Osteocyte (in vitro differentiated cells): ENCODE measurements around the gene DDX31. TPM values are rescaled to one million over a fixed set of nuclear protein-coding genes. Genes with fewer than 3 reads are reported as not detected.

Experiments
- DNase-seq: peaks from one replicate; pipeline ENCODE4 v3.0.0; 2021; ENCODE audit warnings: mixed read lengths; ENCODE audit not compliant: unreplicated experiment; ENCODE audit errors: extremely low spot score
- H3K27ac Mint-ChIP-seq: one replicate; pipeline ENCODE4 v1.8.0; 2021; ENCODE audit warnings: mild to moderate bottlenecking, mixed read lengths; ENCODE audit not compliant: unreplicated experiment
- H3K27me3 Mint-ChIP-seq: one replicate; pipeline ENCODE4 v1.8.0; 2021; ENCODE audit warnings: mixed read lengths; ENCODE audit not compliant: unreplicated experiment
- H3K36me3 Mint-ChIP-seq: one replicate; pipeline ENCODE4 v1.8.0; 2021; ENCODE audit warnings: mixed read lengths; ENCODE audit not compliant: unreplicated experiment
- H3K4me1 Mint-ChIP-seq: one replicate; pipeline ENCODE4 v1.8.0; 2021; ENCODE audit warnings: mixed read lengths; ENCODE audit not compliant: unreplicated experiment
- H3K4me3 Mint-ChIP-seq: one replicate; pipeline ENCODE4 v1.8.0; 2021; ENCODE audit warnings: mild to moderate bottlenecking, moderate library complexity, mixed read lengths; ENCODE audit not compliant: unreplicated experiment
- H3K9me3 Mint-ChIP-seq: one replicate; pipeline ENCODE4 v1.8.0; 2021; ENCODE audit warnings: mixed read lengths; ENCODE audit not compliant: unreplicated experiment
- total RNA-seq: library from RNA; stranded (reverse); gene quantifications from 2 replicates; pipeline ENCODE4 v1.2.1, GENCODE V29; 2021
- TF ChIP-seq, protein P1 (sequence below): fragments of 200-600 bp; sonication (generic); IDR thresholded peaks from 2 replicates; pipeline ENCODE4 v1.5.0; 2021; ENCODE audit warnings: antibody characterized with exemption, mild to moderate bottlenecking, moderate library complexity

Gene DDX31
- total RNA-seq, 1 donor from 2014 or later = 14.6 TPM

- no peak for DNase-seq
- H3K36me3 Mint-ChIP-seq = no peaks in the 10 kb centered on the region
- no peaks in the 10 kb centered on the region for H3K9me3 Mint-ChIP-seq
- TF ChIP-seq, protein P1, sequence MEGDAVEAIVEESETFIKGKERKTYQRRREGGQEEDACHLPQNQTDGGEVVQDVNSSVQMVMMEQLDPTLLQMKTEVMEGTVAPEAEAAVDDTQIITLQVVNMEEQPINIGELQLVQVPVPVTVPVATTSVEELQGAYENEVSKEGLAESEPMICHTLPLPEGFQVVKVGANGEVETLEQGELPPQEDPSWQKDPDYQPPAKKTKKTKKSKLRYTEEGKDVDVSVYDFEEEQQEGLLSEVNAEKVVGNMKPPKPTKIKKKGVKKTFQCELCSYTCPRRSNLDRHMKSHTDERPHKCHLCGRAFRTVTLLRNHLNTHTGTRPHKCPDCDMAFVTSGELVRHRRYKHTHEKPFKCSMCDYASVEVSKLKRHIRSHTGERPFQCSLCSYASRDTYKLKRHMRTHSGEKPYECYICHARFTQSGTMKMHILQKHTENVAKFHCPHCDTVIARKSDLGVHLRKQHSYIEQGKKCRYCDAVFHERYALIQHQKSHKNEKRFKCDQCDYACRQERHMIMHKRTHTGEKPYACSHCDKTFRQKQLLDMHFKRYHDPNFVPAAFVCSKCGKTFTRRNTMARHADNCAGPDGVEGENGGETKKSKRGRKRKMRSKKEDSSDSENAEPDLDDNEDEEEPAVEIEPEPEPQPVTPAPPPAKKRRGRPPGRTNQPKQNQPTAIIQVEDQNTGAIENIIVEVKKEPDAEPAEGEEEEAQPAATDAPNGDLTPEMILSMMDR = no peak
- H3K27me3 Mint-ChIP-seq = no peaks in the 10 kb centered on the region
- H3K4me3 Mint-ChIP-seq = peak within 1 kb of the TSS; percentile 94
- H3K4me1 Mint-ChIP-seq = peaks cover 42% of the 10 kb centered on the region
- peak within 1 kb of the TSS; percentile 96 for H3K27ac Mint-ChIP-seq
Observed at GRCh38 chr9:132670457-132671391, 941 bp upstream of the DDX31 start, which contains the start of gene GTF3C4. Gene GTF3C4 (plus strand): TSS chr9:132670464. CDS start chr9:132670599, 135 bp downstream.

DNA sequence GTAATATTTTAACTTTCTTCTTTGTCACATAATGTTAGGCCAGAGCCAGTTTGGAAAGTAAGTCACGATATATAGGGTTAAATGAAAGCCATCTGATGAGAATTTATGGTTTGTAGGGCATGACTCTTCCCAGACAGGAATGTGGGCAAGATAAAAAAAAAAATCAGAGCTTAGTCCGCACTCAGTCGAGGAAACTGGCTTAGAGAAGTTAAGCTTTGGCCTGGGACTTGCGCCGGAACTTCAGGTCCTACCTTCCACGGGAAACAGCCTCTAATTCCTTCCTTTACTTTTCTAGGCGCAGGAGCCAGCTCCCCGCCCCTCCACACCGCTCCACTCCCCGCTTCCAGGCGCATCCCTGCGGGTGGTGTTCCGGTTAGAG is 475 bp downstream of the DDX31 start:
- Mint-ChIP-seq H3K27me3 (no peaks in the 10 kb centered on the region), H3K36me3 (no peaks in the 10 kb centered on the region), H3K4me1 (peaks cover 40% of the 10 kb centered on the region), H3K9me3 (no peaks in the 10 kb centered on the region), H3K4me3 (peak overlapping the region; percentile 94), H3K27ac (peak overlapping the region; percentile 96)
- TF ChIP-seq, protein P1 = no peak
- DNase-seq = no peak

DNA sequence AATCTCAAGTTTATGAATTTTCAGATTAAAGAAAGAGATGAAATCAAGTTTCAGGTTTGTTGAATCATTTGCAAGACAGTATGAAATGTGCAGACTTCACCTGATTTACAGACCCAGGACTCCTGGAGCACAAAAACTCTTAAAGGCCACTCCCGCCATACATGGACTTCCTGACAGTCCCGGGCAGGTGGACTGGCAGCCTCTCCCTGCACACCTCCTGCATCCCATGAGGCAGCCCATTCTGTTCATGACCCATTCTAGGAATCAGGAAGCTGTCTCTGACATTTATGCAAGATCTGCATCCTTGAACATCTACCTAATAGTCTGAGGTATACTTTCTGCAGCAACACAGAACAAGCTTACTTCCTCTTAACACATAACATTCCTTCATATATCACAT is 5.9 kb downstream of the DDX31 start:
- Mint-ChIP-seq H3K9me3 (no peaks in the 10 kb centered on the region), H3K27me3 (no peaks in the 10 kb centered on the region), H3K36me3 (peaks cover 21% of the 10 kb centered on the region), H3K27ac (no peak overlapping the region), H3K4me1 (peaks cover 14% of the 10 kb centered on the region), H3K4me3 (no peak overlapping the region)
- DNase-seq = no peak
- TF ChIP-seq, protein P1 = no peak

GRCh38 chr9:132663117-132663516 is 6.7 kb downstream of the DDX31 start:
- Mint-ChIP-seq H3K27me3 (no peaks in the 10 kb centered on the region), H3K9me3 (no peaks in the 10 kb centered on the region), H3K4me1 (peaks cover 7% of the 10 kb centered on the region), H3K4me3 (no peak overlapping the region), H3K36me3 (peaks cover 21% of the 10 kb centered on the region), H3K27ac (no peak overlapping the region)
- TF ChIP-seq, protein P1 = no peak
- DNase-seq = no peak

DNA sequence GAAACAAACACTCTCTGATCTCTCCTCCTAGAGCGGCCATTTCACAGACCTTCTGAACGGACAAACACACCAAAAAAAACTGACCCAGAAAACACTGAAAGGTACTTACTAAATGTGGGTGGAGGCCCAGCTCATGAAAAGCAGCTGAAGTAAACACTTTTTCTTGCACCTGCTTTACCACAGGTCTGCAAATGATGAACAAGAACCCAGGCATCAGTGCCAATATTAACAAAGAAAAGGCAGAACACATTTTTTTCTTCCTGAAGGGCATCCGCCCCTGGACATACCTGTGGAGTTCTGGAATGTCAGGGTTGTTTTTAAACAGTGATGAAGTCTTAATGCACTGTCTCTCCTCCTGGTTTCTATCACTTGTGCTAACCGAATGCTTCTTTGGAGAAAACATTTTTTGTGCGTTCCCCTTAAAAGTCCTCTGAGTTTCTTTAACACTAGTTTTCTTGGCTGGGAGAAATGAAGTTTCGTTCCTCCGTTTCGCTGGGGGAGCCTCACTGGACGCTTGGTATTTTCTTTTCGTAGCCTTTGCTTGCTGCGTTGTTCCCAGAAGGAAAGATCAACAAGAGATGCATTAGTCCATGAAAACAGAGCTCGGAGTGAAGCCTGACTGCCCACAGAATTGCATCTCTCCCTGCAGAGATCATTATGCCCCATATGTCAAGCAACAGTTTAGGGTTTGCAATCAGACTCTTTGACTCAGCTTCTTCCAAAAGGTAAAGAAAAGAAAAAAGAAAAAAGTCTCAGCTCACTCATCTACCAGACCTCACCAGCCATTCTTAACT is 7.4 kb downstream of the DDX31 start:
- TF ChIP-seq, protein P1 = no peak
- no peaks in the 10 kb centered on the region for H3K27me3 Mint-ChIP-seq
- H3K36me3 Mint-ChIP-seq = peaks cover 21% of the 10 kb centered on the region
- peaks cover under 1% of the 10 kb centered on the region for H3K4me1 Mint-ChIP-seq
- H3K27ac Mint-ChIP-seq = no peak overlapping the region
- no peak for DNase-seq
- no peaks in the 10 kb centered on the region for H3K9me3 Mint-ChIP-seq
- no peak overlapping the region for H3K4me3 Mint-ChIP-seq
